ENCODE data around the gene BCKDK.

DNA sequence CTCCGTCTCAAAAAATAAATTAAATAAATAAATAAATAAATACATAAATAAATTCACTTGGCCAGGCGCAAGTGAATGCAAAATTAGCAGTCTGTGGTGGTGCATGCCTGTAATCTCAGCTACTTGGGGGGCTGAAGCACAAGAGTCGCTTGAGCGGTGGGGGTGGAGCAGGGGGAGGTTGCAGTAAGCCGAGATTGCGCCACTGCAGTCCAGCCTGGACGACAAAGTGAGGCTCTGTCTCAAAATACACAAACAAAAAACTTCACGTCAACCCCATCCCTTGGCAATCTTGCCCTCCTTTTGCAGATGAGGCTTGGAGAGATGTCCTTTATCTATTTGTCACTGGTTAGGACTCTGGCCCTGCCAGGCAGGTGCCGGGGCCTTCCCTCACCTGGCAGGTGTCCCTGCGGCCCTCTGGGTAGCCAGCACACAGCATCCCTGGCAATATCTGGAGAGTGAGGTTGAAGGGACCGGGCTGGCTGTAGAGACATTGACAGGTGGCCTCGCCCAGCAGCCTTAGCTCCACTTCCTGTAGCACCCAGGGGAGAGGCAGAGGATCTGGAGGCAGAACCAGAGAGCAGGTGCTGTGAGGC, 37.3 kb downstream of the BCKDK start:
- TF ChIP-seq CTCF (conservative IDR thresholded peaks at IDR 0.05; ENCODE audit: low read length) (no peak), EZH2phosphoT487 (IDR thresholded peaks at IDR 0.05; ENCODE audit: borderline replicate concordance, low read depth, low read length) (no peak)
